AML-193 (cell line): ENCODE data around the gene AGPS.

Experiments used
- DNase-seq, 2 experiments: peaks; one replicate each; lab custom pipeline; 2025; lab: John Stamatoyannopoulos, UW

AGPS gene

DNA sequence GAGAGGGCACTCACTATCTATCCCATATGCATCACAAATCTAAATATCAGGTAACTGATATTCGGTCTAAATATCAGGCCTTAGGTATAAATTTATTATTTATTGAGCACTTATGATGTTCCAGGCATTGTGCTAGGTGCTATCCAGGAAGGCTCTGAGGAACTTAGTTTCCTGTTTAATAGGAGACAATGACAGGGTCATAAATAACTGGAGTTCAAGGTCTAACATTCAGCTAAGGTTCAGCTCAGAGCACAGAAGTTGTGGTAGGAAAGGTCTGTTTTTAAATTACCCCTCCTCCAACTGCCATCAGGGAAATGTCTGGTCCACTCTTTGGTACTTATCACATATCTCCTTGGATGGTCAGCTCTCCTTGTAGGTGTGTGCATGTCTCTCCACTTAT is 193.6 kb downstream of the AGPS start:
- DNase-seq, result no peak

DNA sequence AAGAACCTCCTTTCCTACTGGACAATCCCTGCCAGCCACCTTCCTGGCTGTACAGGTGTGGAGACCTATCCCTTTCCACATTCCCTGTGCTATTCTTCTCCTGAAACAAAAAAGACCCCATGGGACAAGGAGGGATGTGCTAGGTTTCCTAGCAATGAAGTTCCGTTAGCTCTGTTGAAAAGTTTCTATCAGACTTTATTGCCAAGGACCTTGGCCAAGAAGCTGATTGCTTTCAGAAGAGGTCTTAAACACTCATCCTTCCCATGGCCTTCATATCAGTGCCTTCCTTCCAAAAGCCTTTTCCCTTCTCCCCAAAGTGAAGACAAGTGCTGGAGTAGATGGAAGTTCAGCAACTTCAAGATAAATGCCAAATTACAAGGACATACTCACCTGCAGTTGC is 194.8 kb downstream of the AGPS start:
- no peak for DNase-seq

DNA sequence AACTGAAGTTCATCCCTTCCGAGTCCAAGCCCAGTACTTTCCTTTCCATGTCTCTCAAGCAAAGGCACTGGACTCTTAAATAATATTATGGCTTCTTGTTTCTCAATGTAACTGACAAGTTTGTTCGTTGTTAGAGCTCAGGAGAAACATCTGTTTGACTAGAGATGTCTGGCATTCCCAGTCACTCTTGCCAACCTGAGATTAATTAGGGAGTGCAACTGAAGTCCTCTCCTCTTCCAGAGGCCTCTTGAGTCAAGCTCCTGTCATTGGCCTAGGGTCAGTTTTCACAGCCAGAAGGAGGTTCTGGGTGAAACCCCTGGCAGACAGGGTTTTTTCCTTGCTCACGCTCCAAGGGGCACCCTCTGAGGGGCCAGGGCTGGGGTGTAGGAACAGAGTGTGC is 196.1 kb downstream of the AGPS start:
- no peak for DNase-seq

DNA sequence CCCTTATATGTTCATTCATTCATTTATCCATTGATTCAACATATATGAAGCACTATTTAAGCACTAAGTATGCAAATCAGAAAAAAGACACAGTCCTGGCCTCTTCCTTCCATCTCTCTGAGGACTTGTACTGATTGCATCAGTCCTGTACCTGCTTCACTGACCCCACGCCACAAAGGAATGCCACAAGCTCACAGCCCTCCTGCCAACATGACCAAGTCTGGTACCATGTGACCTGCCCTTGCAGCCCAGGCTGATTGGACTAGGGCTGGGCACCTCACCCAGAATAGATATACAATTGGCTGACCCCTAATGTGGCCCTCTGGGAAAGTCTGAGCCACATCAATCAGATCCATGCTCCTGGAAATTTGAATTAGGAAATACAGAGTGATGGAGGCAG is 196.6 kb downstream of the AGPS start:
- DNase-seq, result no peak

DNA sequence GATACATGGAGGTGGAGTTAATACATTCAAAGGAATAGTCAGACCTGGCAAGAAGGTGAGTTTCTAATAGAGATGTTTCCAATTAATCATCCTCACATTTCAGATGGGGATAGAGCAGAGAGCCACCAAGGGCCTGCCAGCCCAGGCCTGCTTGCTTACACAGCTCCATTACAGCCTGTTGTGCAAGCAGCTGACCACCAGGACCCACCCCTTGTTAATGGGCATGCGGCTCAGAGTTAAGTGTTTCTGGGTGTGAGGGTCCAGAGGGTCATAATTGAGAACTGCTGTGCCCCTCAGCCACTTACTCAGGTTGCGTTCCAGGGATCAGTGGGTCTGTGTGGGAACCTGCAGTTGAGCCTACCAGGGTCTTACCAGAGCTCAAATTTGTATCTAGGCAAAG is 199.8 kb downstream of the AGPS start:
- DNase-seq, result no peak

DNA sequence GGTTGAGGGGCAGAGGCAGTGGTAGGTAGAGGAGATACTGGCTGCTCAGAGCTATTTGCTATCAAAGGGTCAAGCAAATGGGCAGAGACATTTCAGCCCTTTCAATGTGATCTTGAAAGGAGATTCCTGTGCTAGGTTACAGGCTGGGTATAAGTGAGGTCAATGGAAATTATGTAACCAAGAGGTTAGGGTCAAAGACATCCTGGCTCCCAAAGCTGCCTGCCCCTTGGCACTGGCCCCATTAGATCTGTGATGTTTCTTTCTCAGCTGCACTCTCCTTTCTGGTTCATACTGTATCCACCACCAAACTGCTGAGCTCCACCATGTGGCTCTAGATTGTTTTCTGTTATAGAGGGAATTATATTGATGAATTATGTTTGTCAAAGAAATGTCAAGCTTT is 200.4 kb downstream of the AGPS start:
- DNase-seq, result no peak

DNA sequence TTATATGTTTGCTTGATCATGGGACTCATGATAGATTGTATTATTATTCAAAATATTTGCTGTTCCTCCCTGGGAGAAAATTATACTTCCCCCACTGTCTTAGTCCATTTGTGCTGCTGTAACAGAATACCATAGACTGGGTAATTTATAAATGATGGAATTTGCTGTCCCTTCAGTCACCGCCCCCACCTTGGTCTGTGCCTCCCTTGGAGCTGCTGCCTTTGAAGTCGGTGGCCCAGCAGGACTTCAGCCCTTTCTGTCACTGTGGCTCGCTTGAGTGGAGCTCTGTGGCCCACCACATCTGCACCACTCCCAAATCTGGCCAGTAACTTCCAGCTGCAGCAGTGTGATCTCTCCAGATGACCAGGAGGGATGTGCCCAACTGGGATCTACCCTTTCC is 200.8 kb downstream of the AGPS start:
- no peak for DNase-seq
